Activated T-cell treated with anti-CD3 and anti-CD28 coated beads, Interleukin-2, amount 50 U/mL, for 24 hours (primary cell): ENCODE results near the gene SMARCAD1.
"Not testable (repeated sequence)": the region's sequence is repeated elsewhere in the genome, so short reads cannot be mapped to it uniquely, and the experiment has no call there.

Source experiments
- DNase-seq: peaks from one replicate; pipeline ENCODE4 v3.0.0-alpha.2; 2020
- H3K27ac Mint-ChIP-seq: 2 replicates; pipeline ENCODE4 v1.8.0; 2020; ENCODE audit warnings: mild to moderate bottlenecking, mixed read lengths
- H3K27me3 Mint-ChIP-seq: 2 replicates; pipeline ENCODE4 v1.8.0; 2020; ENCODE audit warnings: mixed read lengths
- H3K36me3 Mint-ChIP-seq: 2 replicates; pipeline ENCODE4 v1.8.0; 2020; ENCODE audit warnings: low read depth, mixed read lengths
- H3K4me1 Mint-ChIP-seq: 2 replicates; pipeline ENCODE4 v1.8.0; 2020; ENCODE audit warnings: low read depth, mixed read lengths
- H3K4me3 Mint-ChIP-seq: 2 replicates; pipeline ENCODE4 v1.8.0; 2020; ENCODE audit warnings: mild to moderate bottlenecking, moderate library complexity, mixed read lengths
- H3K9me3 Mint-ChIP-seq: 2 replicates; pipeline ENCODE4 v1.8.0; 2020; ENCODE audit warnings: mixed read lengths

The SMARCAD1 gene

GRCh38 chr4:94293981-94294380 is 86.3 kb downstream of the SMARCAD1 start:
- not testable (repeated sequence) for H3K27me3 Mint-ChIP-seq, H3K27ac Mint-ChIP-seq, H3K4me1 Mint-ChIP-seq, H3K4me3 Mint-ChIP-seq, DNase-seq, H3K9me3 Mint-ChIP-seq
- H3K36me3 Mint-ChIP-seq: peaks cover 32% of the 10 kb centered on the region

GRCh38 chr4:94295473-94295872 is 87.8 kb downstream of the SMARCAD1 start:
- H3K9me3 Mint-ChIP-seq, H3K27ac Mint-ChIP-seq, H3K27me3 Mint-ChIP-seq, H3K4me3 Mint-ChIP-seq, H3K4me1 Mint-ChIP-seq, DNase-seq: not testable (repeated sequence)
- H3K36me3 Mint-ChIP-seq: peaks cover 18% of the 10 kb centered on the region

DNA sequence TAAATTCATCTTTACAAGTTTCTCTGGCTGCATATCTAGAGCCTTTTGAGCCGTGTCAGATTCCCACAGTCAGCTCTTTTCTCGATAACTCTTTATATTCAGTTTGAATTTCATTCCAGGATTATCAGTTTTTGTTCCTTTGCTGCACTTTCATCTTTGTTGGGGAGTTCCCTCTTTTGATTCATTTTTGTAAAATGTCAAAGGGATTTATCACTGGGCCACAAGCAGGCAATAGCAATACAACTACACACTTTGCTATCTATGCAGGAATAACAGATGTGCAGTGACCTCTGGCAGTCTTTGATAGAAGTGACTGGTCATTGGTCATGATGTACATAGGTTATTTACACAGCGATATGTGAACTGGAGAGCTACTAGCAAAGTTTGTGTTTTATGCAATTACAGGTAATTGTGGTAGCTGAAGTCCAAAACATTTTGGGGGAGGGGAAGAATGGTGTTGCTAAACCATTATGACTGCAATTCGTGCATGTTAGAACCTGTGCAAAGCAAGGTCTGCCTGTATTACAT is 91.1 kb downstream of the SMARCAD1 start:
- H3K36me3 Mint-ChIP-seq: no peaks in the 10 kb centered on the region
- H3K4me1 Mint-ChIP-seq: peaks cover 2% of the 10 kb centered on the region
- H3K4me3 Mint-ChIP-seq: no peak overlapping the region
- H3K9me3 Mint-ChIP-seq: no peaks in the 10 kb centered on the region
- no peaks in the 10 kb centered on the region for H3K27me3 Mint-ChIP-seq
- no peak overlapping the region for H3K27ac Mint-ChIP-seq
- no peak for DNase-seq

DNA sequence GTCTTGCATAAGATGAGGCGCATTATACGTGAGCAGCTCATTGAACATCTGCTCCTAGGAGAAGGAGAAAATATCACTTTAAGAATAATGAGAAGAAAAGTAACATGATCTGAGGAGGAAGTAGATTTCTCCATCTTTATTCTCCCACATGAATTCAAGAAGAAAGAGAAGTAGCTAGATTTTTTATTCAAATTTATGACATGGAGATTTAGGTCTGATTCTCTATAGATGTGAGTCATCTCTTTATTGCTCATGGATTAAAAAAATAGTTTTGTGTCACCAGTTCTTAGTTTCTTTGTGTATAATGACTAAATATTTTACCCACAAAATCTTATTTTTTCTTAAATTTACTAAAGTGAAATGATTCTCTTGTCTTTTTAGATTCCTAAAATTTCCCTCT is 94.5 kb downstream of the SMARCAD1 start:
- Mint-ChIP-seq H3K9me3 (no peaks in the 10 kb centered on the region), H3K36me3 (no peaks in the 10 kb centered on the region), H3K4me3 (no peak overlapping the region), H3K27me3 (no peaks in the 10 kb centered on the region), H3K27ac (no peak overlapping the region), H3K4me1 (peaks cover 2% of the 10 kb centered on the region)
- no peak for DNase-seq

- Mint-ChIP-seq H3K27me3 (no peaks in the 10 kb centered on the region), H3K4me1 (peaks cover 2% of the 10 kb centered on the region), H3K9me3 (no peaks in the 10 kb centered on the region), H3K27ac (no peak overlapping the region), H3K4me3 (no peak overlapping the region), H3K36me3 (no peaks in the 10 kb centered on the region)
- no peak for DNase-seq
Measured at GRCh38 chr4:94304365-94304971, 96.8 kb downstream of the SMARCAD1 start.

DNA sequence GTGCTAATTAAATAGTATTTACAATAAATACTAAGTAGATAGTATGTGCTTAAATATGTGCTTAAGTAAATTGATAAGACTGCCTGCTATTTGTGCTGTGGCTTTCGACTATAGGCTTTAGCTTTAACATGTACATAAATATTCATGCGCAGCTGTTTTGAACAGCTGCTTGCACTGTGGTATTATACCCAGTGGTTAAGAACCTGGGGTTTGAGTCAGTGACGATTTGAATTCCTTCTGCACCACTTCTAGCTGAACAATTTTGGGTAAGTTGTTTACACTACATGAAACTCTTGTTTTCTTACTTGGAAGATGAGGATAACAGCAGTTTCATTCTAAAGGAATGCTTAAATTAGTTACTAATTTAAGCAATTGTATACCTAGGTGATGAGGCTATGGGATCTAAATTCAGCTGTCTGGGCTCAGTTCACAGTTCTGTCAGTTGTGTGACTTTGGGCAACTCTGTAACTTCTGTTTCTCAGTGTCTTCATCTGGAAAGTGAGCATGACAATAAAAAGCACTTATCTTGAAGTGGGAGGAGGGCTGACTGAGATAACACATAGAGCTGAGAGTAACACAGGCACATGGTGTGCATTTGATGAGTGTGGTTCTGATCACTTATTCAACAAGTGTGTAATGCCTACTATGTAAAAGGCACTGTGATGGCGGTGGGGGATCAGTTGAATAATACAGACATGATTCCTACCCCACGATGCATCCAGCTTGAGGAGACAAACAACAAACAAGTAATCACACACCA is 98.0 kb downstream of the SMARCAD1 start:
- Mint-ChIP-seq H3K9me3 (peaks cover 2% of the 10 kb centered on the region), H3K27ac (no peak overlapping the region), H3K4me1 (peaks cover 2% of the 10 kb centered on the region), H3K4me3 (no peak overlapping the region), H3K27me3 (no peaks in the 10 kb centered on the region), H3K36me3 (no peaks in the 10 kb centered on the region)
- no peak for DNase-seq

GRCh38 chr4:94306713-94307112 is 99.0 kb downstream of the SMARCAD1 start:
- no peaks in the 10 kb centered on the region for H3K27me3 Mint-ChIP-seq
- H3K4me1 Mint-ChIP-seq: peaks cover 2% of the 10 kb centered on the region
- no peak for DNase-seq
- H3K36me3 Mint-ChIP-seq: no peaks in the 10 kb centered on the region
- peaks cover 2% of the 10 kb centered on the region for H3K9me3 Mint-ChIP-seq
- H3K4me3 Mint-ChIP-seq: no peak overlapping the region
- no peak overlapping the region for H3K27ac Mint-ChIP-seq

- peaks cover 2% of the 10 kb centered on the region for H3K9me3 Mint-ChIP-seq
- no peak overlapping the region for H3K4me3 Mint-ChIP-seq
- no peak for DNase-seq
- no peaks in the 10 kb centered on the region for H3K27me3 Mint-ChIP-seq
- H3K4me1 Mint-ChIP-seq: no peaks in the 10 kb centered on the region
- no peaks in the 10 kb centered on the region for H3K36me3 Mint-ChIP-seq
- no peak overlapping the region for H3K27ac Mint-ChIP-seq
Measured at GRCh38 chr4:94307231-94307871, 99.7 kb downstream of the SMARCAD1 start.

GRCh38 chr4:94319927-94320326 is 112.3 kb downstream of the SMARCAD1 start:
- not testable (repeated sequence) for H3K27ac Mint-ChIP-seq, H3K4me1 Mint-ChIP-seq, H3K4me3 Mint-ChIP-seq, H3K27me3 Mint-ChIP-seq, H3K36me3 Mint-ChIP-seq, DNase-seq
- peaks cover 19% of the 10 kb centered on the region for H3K9me3 Mint-ChIP-seq

GRCh38 chr4:94325835-94326234 is 118.2 kb downstream of the SMARCAD1 start:
- peaks cover 9% of the 10 kb centered on the region for H3K36me3 Mint-ChIP-seq
- peaks cover 4% of the 10 kb centered on the region for H3K27me3 Mint-ChIP-seq
- H3K4me3 Mint-ChIP-seq: no peak overlapping the region
- no peak for DNase-seq
- peaks cover 23% of the 10 kb centered on the region for H3K9me3 Mint-ChIP-seq
- H3K27ac Mint-ChIP-seq: no peak overlapping the region
- no peaks in the 10 kb centered on the region for H3K4me1 Mint-ChIP-seq

DNA sequence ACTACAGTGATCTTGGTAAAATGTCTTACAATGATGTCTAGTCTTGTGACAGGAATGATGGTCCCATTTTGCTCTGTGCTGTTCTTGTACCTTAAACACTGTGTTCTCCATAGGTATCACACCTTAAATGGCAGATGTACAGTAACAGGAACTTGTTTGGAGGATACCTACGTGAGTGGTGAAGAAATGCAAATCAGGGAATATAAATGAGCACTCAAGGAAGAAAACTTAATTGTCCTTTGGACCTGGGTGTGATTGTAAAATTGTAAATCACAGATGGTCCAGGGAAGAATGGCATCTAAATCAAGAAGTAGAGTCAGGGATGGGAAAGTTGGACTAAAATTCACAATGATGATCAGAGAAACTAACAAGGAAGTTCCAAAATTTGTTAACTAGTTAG is 122.3 kb downstream of the SMARCAD1 start:
- H3K9me3 Mint-ChIP-seq: peaks cover 20% of the 10 kb centered on the region
- no peak overlapping the region for H3K27ac Mint-ChIP-seq
- H3K27me3 Mint-ChIP-seq: peaks cover 4% of the 10 kb centered on the region
- DNase-seq: no peak
- H3K4me1 Mint-ChIP-seq: no peaks in the 10 kb centered on the region
- H3K4me3 Mint-ChIP-seq: no peak overlapping the region
- peaks cover 9% of the 10 kb centered on the region for H3K36me3 Mint-ChIP-seq

DNA sequence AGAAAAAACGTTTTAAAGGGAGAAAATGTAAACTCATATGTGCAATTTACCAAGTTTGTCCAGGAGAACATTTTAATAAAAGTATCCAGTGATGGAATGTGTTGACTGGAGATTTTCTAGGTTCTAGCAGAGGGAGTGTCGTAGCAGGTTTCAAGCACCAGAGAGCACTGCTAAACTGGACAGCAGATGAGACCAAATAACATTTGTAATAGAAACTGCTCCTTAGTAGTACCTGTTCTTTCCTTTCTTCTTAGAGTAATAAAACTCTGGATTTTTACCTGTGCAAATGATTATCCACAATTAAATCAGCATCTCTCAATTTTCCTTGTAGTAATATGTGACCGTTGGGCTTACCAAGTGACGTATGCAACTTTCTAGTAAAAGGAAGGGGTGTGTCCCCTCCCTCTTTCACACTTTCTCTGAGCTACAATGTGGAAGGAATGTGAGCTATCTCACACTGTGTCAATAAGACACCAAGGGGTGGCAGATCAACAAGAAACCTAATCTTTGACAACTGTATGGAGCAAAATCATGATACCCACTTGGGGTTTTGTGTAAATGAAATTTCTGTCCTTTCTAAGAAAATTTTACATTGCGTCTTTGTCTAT is 125.4 kb downstream of the SMARCAD1 start:
- Mint-ChIP-seq H3K36me3 (no peaks in the 10 kb centered on the region), H3K27ac (no peak overlapping the region), H3K9me3 (no peaks in the 10 kb centered on the region), H3K4me3 (no peak overlapping the region), H3K4me1 (no peaks in the 10 kb centered on the region), H3K27me3 (peaks cover 4% of the 10 kb centered on the region)
- no peak for DNase-seq

DNA sequence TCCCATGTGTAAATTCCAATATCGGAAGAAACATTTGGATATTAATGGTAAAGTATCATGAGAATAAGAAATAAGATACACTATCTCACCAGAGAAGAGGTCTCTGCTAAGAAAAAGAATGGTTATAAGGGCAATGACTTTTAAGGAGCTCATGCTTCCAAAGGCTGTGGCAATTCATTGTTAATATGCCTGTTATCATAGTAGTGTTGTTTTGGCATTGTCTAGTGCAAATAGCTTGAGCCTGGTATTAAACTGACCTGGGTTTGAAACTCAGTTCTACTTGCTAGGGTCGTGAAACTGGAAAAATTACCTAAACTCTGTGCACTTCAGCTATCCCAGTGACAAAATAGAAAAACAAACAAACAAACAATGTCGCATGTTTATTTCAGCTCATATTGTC is 126.2 kb downstream of the SMARCAD1 start:
- Mint-ChIP-seq H3K9me3 (no peaks in the 10 kb centered on the region), H3K27me3 (peaks cover 4% of the 10 kb centered on the region), H3K4me3 (no peak overlapping the region), H3K36me3 (no peaks in the 10 kb centered on the region), H3K4me1 (peaks cover 4% of the 10 kb centered on the region), H3K27ac (no peak overlapping the region)
- no peak for DNase-seq

GRCh38 chr4:94334476-94334875 is 126.8 kb downstream of the SMARCAD1 start:
- Mint-ChIP-seq H3K36me3 (no peaks in the 10 kb centered on the region), H3K9me3 (no peaks in the 10 kb centered on the region), H3K4me3 (no peak overlapping the region), H3K27me3 (peaks cover 4% of the 10 kb centered on the region), H3K27ac (no peak overlapping the region), H3K4me1 (peaks cover 10% of the 10 kb centered on the region)
- no peak for DNase-seq

DNA sequence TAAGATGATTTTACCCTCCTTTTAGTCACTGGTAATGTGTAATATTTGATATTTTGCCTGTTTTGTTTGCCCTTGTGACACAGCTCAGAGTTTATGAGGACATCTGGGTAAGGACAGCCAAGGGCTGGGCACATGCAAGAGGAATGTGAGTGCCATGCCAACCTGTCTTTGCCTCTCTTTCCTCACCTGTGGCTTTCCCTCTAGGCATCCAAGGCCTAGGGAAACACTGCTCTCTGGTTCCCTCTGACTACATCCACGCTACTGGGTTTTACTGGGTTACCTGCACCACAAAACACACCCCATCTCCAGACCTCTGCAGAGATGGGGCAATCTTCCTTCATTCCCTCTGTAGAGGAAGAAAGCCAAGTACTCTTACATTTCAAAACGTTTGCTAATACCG is 127.3 kb downstream of the SMARCAD1 start:
- Mint-ChIP-seq H3K4me3 (no peak overlapping the region), H3K27ac (no peak overlapping the region), H3K9me3 (no peaks in the 10 kb centered on the region), H3K27me3 (peaks cover 1% of the 10 kb centered on the region), H3K36me3 (no peaks in the 10 kb centered on the region), H3K4me1 (peaks cover 15% of the 10 kb centered on the region)
- DNase-seq: no peak
